Mesenchymal stem cell (in vitro differentiated cells and primary cell): ENCODE measurements around the gene RAD51B.

Experiments
- DNase-seq: peaks from one replicate; pipeline ENCODE4 v3.0.0-alpha.2; 2013
- H2AFZ ChIP-seq: one replicate; pipeline ENCODE4 v1.6.1; 2013; ENCODE audit warnings: low read depth, mild to moderate bottlenecking, control low read depth, inconsistent platforms, low read length, moderate library complexity
- H2AK5ac ChIP-seq: 2 replicates; pipeline ENCODE4 v1.6.1; 2013; ENCODE audit warnings: low read length, moderate library complexity, mild to moderate bottlenecking, inconsistent platforms; ENCODE audit not compliant: severe bottlenecking
- H2BK120ac ChIP-seq: one replicate; pipeline ENCODE4 v1.6.1; 2013; ENCODE audit warnings: low read depth, mild to moderate bottlenecking, inconsistent platforms, low read length, moderate library complexity
- H2BK12ac ChIP-seq, 2 experiments: one replicate each; pipeline ENCODE4 v1.6.1; 2013; ENCODE audit warnings: inconsistent platforms in 2 of 2, low read length in 2 of 2, mild to moderate bottlenecking in 2 of 2, moderate library complexity in 2 of 2, control low read depth in 1 of 2
- H2BK15ac ChIP-seq: one replicate; pipeline ENCODE4 v1.6.1; 2013; ENCODE audit warnings: mild to moderate bottlenecking, low read depth, inconsistent platforms; ENCODE audit not compliant: poor library complexity, severe bottlenecking
- H2BK5ac ChIP-seq: 2 replicates; pipeline ENCODE4 v1.6.1; 2013; ENCODE audit warnings: low read depth, mild to moderate bottlenecking, low read length, control low read depth, inconsistent platforms; ENCODE audit not compliant: poor library complexity, severe bottlenecking
- H3K14ac ChIP-seq, 2 experiments: one replicate each; pipeline ENCODE4 v1.6.1; 2013; ENCODE audit warnings: inconsistent platforms in 2 of 2, low read length in 2 of 2, control low read depth in 1 of 2, mild to moderate bottlenecking in 1 of 2, moderate library complexity in 1 of 2
- H3K18ac ChIP-seq, 2 experiments: one replicate each; pipeline ENCODE4 v1.6.1; 2013; ENCODE audit warnings: inconsistent platforms in 2 of 2, low read length in 2 of 2, control low read depth in 1 of 2, low read depth in 1 of 2, mild to moderate bottlenecking in 1 of 2
- H3K23ac ChIP-seq, 2 experiments: one replicate each; pipeline ENCODE4 v1.6.1; 2013; ENCODE audit warnings: inconsistent platforms in 2 of 2, low read length in 2 of 2, mild to moderate bottlenecking in 2 of 2, moderate library complexity in 2 of 2, control low read depth in 1 of 2
- H3K27ac ChIP-seq: 2 replicates; pipeline ENCODE4 v1.5.1; 2013; ENCODE audit warnings: mild to moderate bottlenecking, moderate library complexity, low read length, control low read depth, inconsistent platforms; ENCODE audit not compliant: poor library complexity, severe bottlenecking
- H3K27me3 ChIP-seq, 2 experiments: 2 replicates each; pipeline versions ENCODE4 v1.6.1 to v1.7.0; 2013; ENCODE audit warnings: low read length in 2 of 2, mild to moderate bottlenecking in 2 of 2, moderate library complexity in 2 of 2, control low read depth in 1 of 2, inconsistent platforms in 1 of 2; ENCODE audit not compliant: control insufficient read depth in 1 of 2, insufficient read depth in 1 of 2
- H3K36me3 ChIP-seq, 2 experiments: 2 replicates each; pipeline versions ENCODE4 v1.6.1 to v1.7.0; 2013; ENCODE audit warnings: low read length in 2 of 2, control low read depth in 1 of 2, inconsistent platforms in 1 of 2, low read depth in 1 of 2, mild to moderate bottlenecking in 1 of 2; ENCODE audit not compliant: insufficient read depth in 2 of 2, control insufficient read depth in 1 of 2
- H3K4ac ChIP-seq, 2 experiments: one replicate each; pipeline ENCODE4 v1.6.1; 2013; ENCODE audit warnings: inconsistent platforms in 2 of 2, low read length in 2 of 2, mild to moderate bottlenecking in 2 of 2, moderate library complexity in 2 of 2, control low read depth in 1 of 2, low read depth in 1 of 2
- H3K4me1 ChIP-seq: 2 replicates; pipeline ENCODE4 v1.6.1; 2013; ENCODE audit warnings: low read depth, low read length, control low read depth; ENCODE audit not compliant: control insufficient read depth, insufficient read depth
- H3K4me2 ChIP-seq: 2 replicates; pipeline ENCODE4 v1.6.1; 2013; ENCODE audit warnings: low read length, mild to moderate bottlenecking, inconsistent platforms; ENCODE audit not compliant: poor library complexity, severe bottlenecking
- H3K4me3 ChIP-seq, 2 experiments: 2 replicates each; pipeline versions ENCODE4 v1.5.1 to v1.7.0; 2013; ENCODE audit warnings: low read length in 2 of 2, mild to moderate bottlenecking in 2 of 2, control low read depth in 1 of 2, low read depth in 1 of 2; ENCODE audit not compliant: insufficient read depth in 1 of 2
- H3K79me1 ChIP-seq: replicated peaks from 2 replicates; pipeline ENCODE4 v1.6.1; 2013; ENCODE audit warnings: mild to moderate bottlenecking, control low read depth, low read length, inconsistent platforms; ENCODE audit not compliant: poor library complexity, severe bottlenecking
- H3K9ac ChIP-seq: 2 replicates; pipeline ENCODE4 v1.7.0; 2013; ENCODE audit warnings: mild to moderate bottlenecking, low read length, moderate library complexity
- H3K9me3 ChIP-seq: 2 replicates; pipeline ENCODE4 v1.7.0; 2013; ENCODE audit warnings: mild to moderate bottlenecking, low read length; ENCODE audit not compliant: control insufficient read depth
- H4K8ac ChIP-seq: one replicate; pipeline ENCODE4 v1.6.1; 2013; ENCODE audit warnings: inconsistent platforms, mild to moderate bottlenecking, low read length, moderate library complexity
- H4K91ac ChIP-seq: one replicate; pipeline ENCODE4 v1.6.1; 2013; ENCODE audit warnings: mild to moderate bottlenecking, low read length, inconsistent platforms
- WGBS: methylation state at CpG from one replicate; pipeline ENCODE4 v1.1.7; 2013; ENCODE audit warnings: mixed read lengths; 5-methylcytosine and 5-hydroxymethylcytosine counted together

Gene RAD51B

DNA sequence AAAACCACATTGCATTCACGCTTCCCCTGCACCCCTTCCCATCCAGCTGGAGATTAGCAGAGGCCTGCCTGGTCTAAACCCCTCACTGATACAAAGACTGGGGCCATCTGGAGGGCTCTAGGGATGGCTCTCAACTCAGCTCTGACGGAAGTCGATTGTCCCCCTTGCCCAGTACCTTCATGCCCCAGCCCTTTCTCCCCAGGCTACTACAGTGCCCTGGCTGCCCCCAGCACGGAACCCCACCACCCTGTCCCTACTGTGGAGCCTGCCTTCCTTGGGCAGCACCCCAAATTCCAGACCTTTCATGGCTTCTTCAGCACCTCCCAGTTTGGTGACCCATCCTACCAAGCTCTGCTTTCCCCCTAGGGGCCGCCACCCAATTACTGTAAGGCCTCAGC lies 947.7 kb downstream of the RAD51B start:
- Histone ChIP-seq H3K23ac (no peak overlapping the region), H3K9ac (no peak overlapping the region), H3K27me3 (peaks cover 0 to 5% of the 10 kb centered on the region in 2 experiments), H3K27ac (no peak overlapping the region), H4K91ac (peak overlapping the region; percentile 31), H3K18ac (no peak overlapping the region), H3K4me2 (no peak overlapping the region), H3K4me1 (peaks cover 10% of the 10 kb centered on the region), H3K4me3 (no peak overlapping the region), H3K4ac (no peak overlapping the region), H2BK5ac (no peak overlapping the region), H4K8ac (no peak overlapping the region), H3K9me3 (no peaks in the 10 kb centered on the region), H3K36me3 (no peaks in the 10 kb centered on the region), H2AK5ac (no peak overlapping the region), H2BK120ac (no peak overlapping the region), H2AFZ (no peak overlapping the region), H2BK12ac (no peak overlapping the region), H2BK15ac (no peak overlapping the region), H3K79me1 (no peaks in the 10 kb centered on the region), H3K14ac (no peak overlapping the region)
- DNase-seq, result no peak
- 92% methylated on average over 5 of the region's 5 CpGs for WGBS

DNA sequence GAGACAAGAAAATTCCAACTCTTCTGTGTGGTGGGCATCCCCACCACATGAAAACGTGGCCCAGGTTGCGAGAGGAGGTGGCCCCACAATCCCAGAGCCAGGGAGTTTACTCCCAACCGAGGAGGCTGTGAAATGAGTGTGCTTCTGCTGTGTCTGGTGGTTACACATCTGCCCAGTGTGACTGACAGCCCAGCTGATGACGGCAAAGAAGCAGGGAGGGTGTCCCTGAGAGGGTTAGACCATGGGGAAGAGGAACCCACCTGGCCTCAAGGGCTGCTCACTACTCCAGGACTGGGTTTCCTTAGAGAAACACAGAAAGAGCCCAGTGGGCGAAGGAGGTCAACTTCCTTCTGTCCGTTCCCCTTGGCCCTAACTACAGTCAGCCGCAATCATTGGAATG lies 948.7 kb downstream of the RAD51B start:
- no peak overlapping the region for H3K18ac ChIP-seq
- no peak overlapping the region for H4K8ac ChIP-seq
- peak overlapping the region in 1 of 2 experiments; percentile 5 for H2BK12ac ChIP-seq
- no peak overlapping the region for H2AFZ ChIP-seq
- H3K27me3 ChIP-seq, result peaks cover 0 to 5% of the 10 kb centered on the region in 2 experiments
- H2BK15ac ChIP-seq, result no peak overlapping the region
- no peak overlapping the region for H2BK5ac ChIP-seq
- H3K4me1 ChIP-seq, result peaks cover 3% of the 10 kb centered on the region
- no peak overlapping the region for H3K9ac ChIP-seq
- no peak overlapping the region for H3K4me3 ChIP-seq
- H2AK5ac ChIP-seq, result no peak overlapping the region
- no peaks in the 10 kb centered on the region for H3K9me3 ChIP-seq
- WGBS, result 96% methylated on average over 7 of the region's 7 CpGs
- no peaks in the 10 kb centered on the region for H3K36me3 ChIP-seq
- no peak for DNase-seq
- no peak overlapping the region for H3K27ac ChIP-seq
- H3K23ac ChIP-seq, result no peak overlapping the region
- peak overlapping the region; percentile 58 for H4K91ac ChIP-seq
- no peak overlapping the region for H3K14ac ChIP-seq
- H2BK120ac ChIP-seq, result peak overlapping the region; percentile 21
- no peak overlapping the region for H3K4me2 ChIP-seq
- no peaks in the 10 kb centered on the region for H3K79me1 ChIP-seq
- H3K4ac ChIP-seq, result peak overlapping the region in 1 of 2 experiments; percentile 38

DNA sequence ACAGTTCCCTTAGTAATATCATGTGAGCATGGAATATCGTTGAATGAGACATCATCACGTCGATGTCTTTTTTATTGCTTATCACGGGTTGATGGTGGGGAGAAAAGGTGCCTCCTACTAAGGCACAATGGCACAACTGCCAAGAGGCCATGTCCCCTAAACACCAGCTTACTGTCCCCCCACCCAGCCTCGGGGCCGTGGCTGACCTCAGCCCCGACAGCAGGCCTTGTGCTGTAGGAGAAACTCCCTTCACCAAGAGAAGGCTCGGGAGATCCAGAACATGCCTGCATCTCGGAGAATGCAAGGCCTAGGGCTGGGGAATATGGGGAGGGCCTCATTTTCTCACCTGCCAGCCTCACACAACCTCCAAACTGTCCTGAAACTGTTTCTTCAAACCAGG lies 950.5 kb downstream of the RAD51B start:
- Histone ChIP-seq H3K36me3 (no peaks in the 10 kb centered on the region), H2BK15ac (peak overlapping the region; percentile 29), H3K9me3 (peaks cover 3% of the 10 kb centered on the region), H3K4me1 (peaks cover 2% of the 10 kb centered on the region), H3K79me1 (no peaks in the 10 kb centered on the region), H3K9ac (no peak overlapping the region), H2BK120ac (no peak overlapping the region), H3K4me2 (no peak overlapping the region), H2BK12ac (no peak overlapping the region), H3K18ac (no peak overlapping the region), H3K27ac (no peak overlapping the region), H3K4me3 (no peak overlapping the region), H2AK5ac (no peak overlapping the region), H4K8ac (no peak overlapping the region), H3K27me3 (peaks cover 0 to 5% of the 10 kb centered on the region in 2 experiments), H2BK5ac (no peak overlapping the region), H2AFZ (no peak overlapping the region), H3K23ac (no peak overlapping the region), H3K14ac (peak overlapping the region in 1 of 2 experiments; percentile 26), H3K4ac (peak overlapping the region in 1 of 2 experiments; percentile 30), H4K91ac (no peak overlapping the region)
- DNase-seq, result no peak
- WGBS, result 93% methylated on average over 9 of the region's 9 CpGs

DNA sequence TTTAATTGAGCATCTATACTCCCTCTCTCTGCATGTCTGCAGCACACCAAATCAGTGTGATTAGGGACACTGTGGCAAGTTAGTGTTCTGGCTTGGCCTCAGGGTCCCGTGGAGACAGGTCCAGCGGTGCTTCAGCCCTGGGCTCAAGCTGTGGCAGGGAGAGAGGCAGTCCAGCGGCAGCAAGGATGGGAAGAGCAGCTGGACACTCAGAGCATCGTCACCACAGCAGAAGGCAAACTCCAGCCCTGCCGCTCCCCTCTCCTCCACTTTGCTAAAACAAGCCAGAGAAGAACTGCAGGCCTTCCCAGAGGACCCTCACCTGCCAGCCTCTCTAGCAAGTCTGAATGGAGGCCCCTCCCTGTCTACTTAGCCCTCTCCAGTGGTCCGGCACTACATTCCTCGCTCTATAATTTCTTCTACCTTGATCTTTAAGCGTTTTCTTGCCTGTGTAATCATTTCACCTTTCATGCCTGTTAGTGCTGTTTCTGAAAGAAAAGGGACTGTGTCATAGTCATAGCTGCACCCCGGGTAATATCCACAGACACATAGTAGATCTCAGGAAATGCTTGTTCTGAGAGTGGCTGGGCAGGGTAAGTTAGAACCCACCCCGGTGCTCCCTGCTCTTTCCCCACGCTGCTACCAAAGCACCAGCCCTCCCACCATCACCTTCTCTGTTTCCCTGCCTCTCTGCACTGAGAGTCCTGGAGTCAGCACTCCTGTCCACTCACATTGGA lies 951.1 kb downstream of the RAD51B start:
- Histone ChIP-seq H3K4me1 (peaks cover 2% of the 10 kb centered on the region), H3K9me3 (peaks cover 7% of the 10 kb centered on the region), H3K4me2 (no peak overlapping the region), H3K4ac (peak overlapping the region in 1 of 2 experiments; percentile 19), H2BK120ac (no peak overlapping the region), H2BK5ac (no peak overlapping the region), H3K4me3 (peak overlapping the region in 1 of 2 experiments; percentile 23), H2BK15ac (no peak overlapping the region), H3K27ac (no peak overlapping the region), H4K91ac (peak overlapping the region; percentile 34), H2AK5ac (no peak overlapping the region), H3K27me3 (peaks cover 0 to 5% of the 10 kb centered on the region in 2 experiments), H3K23ac (no peak overlapping the region), H3K18ac (peak overlapping the region in 1 of 2 experiments; percentile 37), H2BK12ac (peak overlapping the region; percentile 55 to 87), H3K36me3 (no peaks in the 10 kb centered on the region), H3K9ac (no peak overlapping the region), H4K8ac (no peak overlapping the region), H3K79me1 (no peaks in the 10 kb centered on the region), H3K14ac (no peak overlapping the region), H2AFZ (no peak overlapping the region)
- 93% methylated on average over 10 of the region's 11 CpGs for WGBS
- no peak for DNase-seq
